PC-9 (cell line): Measurements from ENCODE around the gene NTM. TPM values are rescaled to one million over a fixed set of nuclear protein-coding genes. Genes with fewer than 3 reads are reported as not detected.
"Not testable (repeated sequence)": the region's sequence is repeated elsewhere in the genome, so short reads cannot be mapped to it uniquely, and the experiment has no call there.

Experiments
- BruUV-seq: library from RNA; stranded (reverse); fragments of 400-500 nt; replicated peaks from 2 replicates; lab custom pipeline; 2021; lab: Mats Ljungman, UMichigan
- CTCF ChIA-PET: fragments of 300-600 bp; sonication (Branson Sonifier 250); formaldehyde crosslinking; loops from one replicate; lab custom pipeline; 2022; ENCODE audit warnings: antibody characterized with exemption; lab: Charles Lee
- POLR2A ChIA-PET: fragments of 300-600 bp; sonication (Branson Sonifier 250); formaldehyde crosslinking; loops from one replicate; lab custom pipeline; 2022; ENCODE audit warnings: antibody characterized with exemption; ENCODE audit not compliant: unreplicated experiment; lab: Charles Lee
- DNase-seq, 2 experiments: peaks; one replicate each; pipeline versions ENCODE4 v3.0.0 to v3.0.0-alpha.2; 2015 to 2022; ENCODE audit warnings: mixed read lengths in 1 of 2
- H2AFZ ChIP-seq: fragments of 200-600 bp; sonication (generic); 2 replicates; pipeline ENCODE4 v1.8.1; 2017; ENCODE audit warnings: antibody characterized with exemption
- H3F3A ChIP-seq: fragments of 200-600 bp; sonication (generic); 2 replicates; pipeline ENCODE4 v1.8.1; 2017; ENCODE audit warnings: antibody characterized with exemption, mild to moderate bottlenecking, low read depth; ENCODE audit not compliant: insufficient read depth
- H3K27ac ChIP-seq: fragments of 200-600 bp; sonication (generic); 2 replicates; pipeline ENCODE4 v1.6.1; 2016; ENCODE audit warnings: mixed run types
- H3K27me3 ChIP-seq: fragments of 200-600 bp; sonication (generic); 2 replicates; pipeline ENCODE4 v1.6.1; 2016; ENCODE audit warnings: low read depth, mixed run types; ENCODE audit not compliant: insufficient read depth
- H3K36me3 ChIP-seq: fragments of 200-600 bp; sonication (generic); 2 replicates; pipeline ENCODE4 v1.6.1; 2016; ENCODE audit warnings: low read depth, mixed run types
- H3K4me1 ChIP-seq: fragments of 200-600 bp; sonication (generic); replicated peaks from 2 replicates; pipeline ENCODE4 v1.6.1; 2016; ENCODE audit warnings: mixed run types; ENCODE audit not compliant: insufficient read depth
- H3K4me2 ChIP-seq: fragments of 200-600 bp; sonication (generic); 2 replicates; pipeline ENCODE4 v1.6.1; 2017; ENCODE audit warnings: mixed run types
- H3K4me3 ChIP-seq: fragments of 200-600 bp; sonication (generic); 2 replicates; pipeline ENCODE4 v1.6.1; 2016; ENCODE audit warnings: mixed run types
- H3K79me2 ChIP-seq: fragments of 200-600 bp; sonication (generic); 2 replicates; pipeline ENCODE4 v1.6.1; 2017; ENCODE audit warnings: low read depth, mixed run types
- H3K9me2 ChIP-seq: fragments of 200-600 bp; sonication (generic); 2 replicates; pipeline ENCODE4 v1.8.1; 2017; ENCODE audit warnings: mild to moderate bottlenecking; ENCODE audit not compliant: insufficient read depth
- H3K9me3 ChIP-seq: fragments of 200-600 bp; sonication (generic); 2 replicates; pipeline ENCODE4 v1.8.1; 2016; ENCODE audit warnings: low read depth; ENCODE audit not compliant: insufficient read depth
- H4K20me1 ChIP-seq: fragments of 200-600 bp; sonication (generic); 2 replicates; pipeline ENCODE4 v1.8.1; 2017; ENCODE audit not compliant: insufficient read depth
- CTCF ChIP-seq: fragments of 200-600 bp; sonication (generic); conservative IDR thresholded peaks from 2 replicates; pipeline ENCODE4 v1.6.1; 2017; ENCODE audit warnings: mixed run types, antibody characterized with exemption, mild to moderate bottlenecking, moderate library complexity
- EZH2 ChIP-seq: fragments of 200-600 bp; sonication (generic); IDR thresholded peaks from 2 replicates; pipeline ENCODE4 v1.8.0; 2017; ENCODE audit warnings: antibody characterized with exemption, low read depth
- intact Hi-C: fragments of 100-400 bp; cut with micrococcal nuclease; formaldehyde crosslinking; loops from one replicate; pipeline ENCODE4 v1.10.0; 2022; ENCODE audit not compliant: unreplicated experiment
- total RNA-seq: library from RNA; stranded (reverse); gene quantifications from 2 replicates; pipeline ENCODE4 v1.2.3, GENCODE V29; 2021

The NTM gene
- total RNA-seq, 1 experiment from 2014 or later: not detected

DNA sequence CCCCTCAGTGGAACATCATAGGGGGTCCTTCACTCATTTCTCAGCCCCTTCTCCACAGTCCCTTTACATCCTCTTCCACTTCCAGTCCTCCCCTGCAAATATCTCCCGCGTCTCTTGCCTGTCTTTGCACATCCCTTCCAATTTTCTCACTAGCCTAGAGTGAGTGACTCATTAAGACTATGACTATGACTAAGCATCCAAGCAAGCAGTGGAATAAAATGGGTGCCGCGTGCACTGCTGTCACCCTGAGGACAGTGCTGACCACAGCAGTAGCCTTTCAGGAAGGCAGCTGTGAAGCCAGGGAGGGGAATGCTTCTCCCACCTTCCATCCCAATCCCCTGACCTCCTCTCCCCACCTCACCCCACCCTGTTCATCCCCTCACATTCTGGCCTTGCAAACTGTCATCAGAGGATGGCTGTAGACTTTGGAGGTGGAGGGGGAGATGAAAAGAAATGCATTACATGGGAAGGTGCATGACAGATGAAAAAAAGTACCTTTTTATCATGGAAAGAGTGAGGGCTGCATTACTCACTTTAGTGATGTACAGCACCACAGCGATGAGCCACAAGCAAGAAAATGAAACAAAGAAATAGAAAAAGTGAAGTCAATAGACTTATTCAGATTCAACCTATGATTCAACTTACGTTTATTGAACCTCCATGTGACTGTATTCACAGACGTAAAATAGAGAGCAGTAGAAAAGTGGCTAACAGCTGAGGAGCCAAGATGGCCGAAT, 948.2 kb downstream of the NTM start:
- CTCF ChIA-PET: no interaction called here
- TF ChIP-seq EZH2 (no peak), CTCF (no peak)

DNA sequence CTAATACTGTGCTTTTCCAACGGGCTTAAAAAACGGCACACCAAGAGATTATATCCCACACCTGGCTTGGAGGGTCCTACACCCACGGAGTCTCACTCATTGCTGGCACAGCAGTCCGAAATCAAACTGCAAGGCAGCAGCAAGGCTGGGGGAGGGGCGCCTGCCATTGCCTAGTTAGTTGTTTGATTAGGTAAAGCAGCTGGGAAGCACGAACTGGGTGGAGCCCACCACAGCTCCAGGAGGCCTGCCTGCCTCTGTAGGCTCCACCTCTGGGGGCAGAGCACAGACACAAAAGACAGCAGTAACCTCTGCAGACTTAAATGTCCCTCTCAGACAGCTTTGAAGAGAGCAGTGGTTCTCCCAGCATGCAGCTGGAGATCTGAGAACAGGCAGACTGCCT, 949.0 kb downstream of the NTM start:
- H3K9me3 ChIP-seq, POLR2A ChIA-PET, DNase-seq, H3K36me3 ChIP-seq, H3F3A ChIP-seq, H3K79me2 ChIP-seq, H2AFZ ChIP-seq, BruUV-seq, H3K4me2 ChIP-seq, H4K20me1 ChIP-seq, H3K27me3 ChIP-seq, intact Hi-C loops, H3K4me1 ChIP-seq, H3K27ac ChIP-seq, CTCF ChIA-PET, H3K9me2 ChIP-seq, H3K4me3 ChIP-seq: not testable (repeated sequence)

More for the DNA sequence above, 948.2 kb downstream of the NTM start:
- H2AFZ ChIP-seq: no peak overlapping the region
- no peaks in the 10 kb centered on the region for H3F3A ChIP-seq
- no peaks in the 10 kb centered on the region for H3K4me1 ChIP-seq
- no peaks in the 10 kb centered on the region for H3K36me3 ChIP-seq
- BruUV-seq: no TSS peak
- H3K27me3 ChIP-seq: 0 out of 2 replicates have a peak, but pooled peaks cover 4% of the 10 kb centered on the region
- H3K4me3 ChIP-seq: no peak overlapping the region
- no peaks in the 10 kb centered on the region for H3K9me3 ChIP-seq
- no peaks in the 10 kb centered on the region for H3K79me2 ChIP-seq
- H3K9me2 ChIP-seq: no peaks in the 10 kb centered on the region
- no peak overlapping the region for H3K4me2 ChIP-seq
- intact Hi-C loops: no loop called here
- POLR2A ChIA-PET: no interaction called here
- no peaks in the 10 kb centered on the region for H4K20me1 ChIP-seq
- H3K27ac ChIP-seq: no peak overlapping the region
- no peak for DNase-seq

- Histone ChIP-seq H4K20me1 (no peaks in the 10 kb centered on the region), H3K4me1 (no peaks in the 10 kb centered on the region), H3F3A (no peaks in the 10 kb centered on the region), H3K79me2 (no peaks in the 10 kb centered on the region), H3K27me3 (0 out of 2 replicates have a peak, but pooled peaks cover 6% of the 10 kb centered on the region), H2AFZ (no peak overlapping the region), H3K9me3 (no peaks in the 10 kb centered on the region), H3K4me3 (no peak overlapping the region), H3K4me2 (no peak overlapping the region), H3K36me3 (no peaks in the 10 kb centered on the region), H3K9me2 (no peaks in the 10 kb centered on the region), H3K27ac (no peak overlapping the region)
- DNase-seq: no peak
- ChIA-PET POLR2A (no interaction called here), CTCF (no interaction called here)
- no TSS peak for BruUV-seq
- TF ChIP-seq EZH2 (no peak), CTCF (no peak)
- intact Hi-C loops: no loop called here
These were observed 960.1 kb downstream of the NTM start for GRCh38 chr11:132330515-132330914.

- DNase-seq: no peak
- ChIA-PET POLR2A (no interaction called here), CTCF (no interaction called here)
- TF ChIP-seq CTCF: no peak
- no peak for TF ChIP-seq EZH2
- no peaks in the 10 kb centered on the region for H3F3A ChIP-seq
- H2AFZ ChIP-seq: no peak overlapping the region
- H3K4me2 ChIP-seq: no peak overlapping the region
- no TSS peak for BruUV-seq
- H3K4me3 ChIP-seq: no peak overlapping the region
- H3K79me2 ChIP-seq: no peaks in the 10 kb centered on the region
- no peaks in the 10 kb centered on the region for H3K9me2 ChIP-seq
- H3K27me3 ChIP-seq: 0 out of 2 replicates have a peak, but pooled peaks cover 6% of the 10 kb centered on the region
- intact Hi-C loops: no loop called here
- H3K9me3 ChIP-seq: no peaks in the 10 kb centered on the region
- H3K27ac ChIP-seq: no peak overlapping the region
- no peaks in the 10 kb centered on the region for H4K20me1 ChIP-seq
- H3K36me3 ChIP-seq: no peaks in the 10 kb centered on the region
- H3K4me1 ChIP-seq: no peaks in the 10 kb centered on the region
These were observed 962.1 kb downstream of the NTM start for GRCh38 chr11:132332521-132332920.
